ENCODE results near the gene CASK. TPM values are rescaled to one million over a fixed set of nuclear protein-coding genes. Genes with fewer than 3 reads are reported as not detected.

CASK gene
- total RNA-seq, 1 experiment from 2014 or later: 33.5 TPM

DNA sequence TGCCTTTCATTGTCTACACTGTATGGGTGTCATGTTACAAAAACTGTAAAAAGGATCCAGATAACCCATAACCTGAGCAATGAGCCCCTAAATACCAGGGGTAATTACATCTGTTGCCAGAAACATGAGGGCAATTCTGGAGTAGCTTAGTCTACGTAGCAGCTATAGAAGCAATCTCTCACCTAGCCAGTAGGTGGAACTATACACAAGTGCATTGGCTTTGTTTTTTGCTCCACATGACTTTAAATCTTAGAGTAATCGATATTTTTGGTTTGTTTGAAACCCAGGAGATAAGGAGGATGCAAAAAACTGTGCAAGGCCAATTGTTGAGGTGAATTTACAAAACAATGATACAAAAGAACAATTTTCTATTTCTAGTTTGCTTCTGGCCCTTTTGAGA, 141.9 kb downstream of the CASK start:
- H3K27ac ChIP-seq (ENCODE audit: low read length): no peak overlapping the region
- no peak overlapping the region for H3K4me3 ChIP-seq (ENCODE audit: low read depth in 2 of 2, low read length in 2 of 2)
- TF ChIP-seq, protein P1, sequence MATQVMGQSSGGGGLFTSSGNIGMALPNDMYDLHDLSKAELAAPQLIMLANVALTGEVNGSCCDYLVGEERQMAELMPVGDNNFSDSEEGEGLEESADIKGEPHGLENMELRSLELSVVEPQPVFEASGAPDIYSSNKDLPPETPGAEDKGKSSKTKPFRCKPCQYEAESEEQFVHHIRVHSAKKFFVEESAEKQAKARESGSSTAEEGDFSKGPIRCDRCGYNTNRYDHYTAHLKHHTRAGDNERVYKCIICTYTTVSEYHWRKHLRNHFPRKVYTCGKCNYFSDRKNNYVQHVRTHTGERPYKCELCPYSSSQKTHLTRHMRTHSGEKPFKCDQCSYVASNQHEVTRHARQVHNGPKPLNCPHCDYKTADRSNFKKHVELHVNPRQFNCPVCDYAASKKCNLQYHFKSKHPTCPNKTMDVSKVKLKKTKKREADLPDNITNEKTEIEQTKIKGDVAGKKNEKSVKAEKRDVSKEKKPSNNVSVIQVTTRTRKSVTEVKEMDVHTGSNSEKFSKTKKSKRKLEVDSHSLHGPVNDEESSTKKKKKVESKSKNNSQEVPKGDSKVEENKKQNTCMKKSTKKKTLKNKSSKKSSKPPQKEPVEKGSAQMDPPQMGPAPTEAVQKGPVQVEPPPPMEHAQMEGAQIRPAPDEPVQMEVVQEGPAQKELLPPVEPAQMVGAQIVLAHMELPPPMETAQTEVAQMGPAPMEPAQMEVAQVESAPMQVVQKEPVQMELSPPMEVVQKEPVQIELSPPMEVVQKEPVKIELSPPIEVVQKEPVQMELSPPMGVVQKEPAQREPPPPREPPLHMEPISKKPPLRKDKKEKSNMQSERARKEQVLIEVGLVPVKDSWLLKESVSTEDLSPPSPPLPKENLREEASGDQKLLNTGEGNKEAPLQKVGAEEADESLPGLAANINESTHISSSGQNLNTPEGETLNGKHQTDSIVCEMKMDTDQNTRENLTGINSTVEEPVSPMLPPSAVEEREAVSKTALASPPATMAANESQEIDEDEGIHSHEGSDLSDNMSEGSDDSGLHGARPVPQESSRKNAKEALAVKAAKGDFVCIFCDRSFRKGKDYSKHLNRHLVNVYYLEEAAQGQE (IDR thresholded peaks at IDR 0.05; ENCODE audit: insufficient read depth in 1 of 2, low read depth in 2 of 2, low read length in 1 of 2): no peak
- no peak for TF ChIP-seq SIN3A (IDR thresholded peaks at IDR 0.05; ENCODE audit: borderline replicate concordance, insufficient read depth, low read depth, low read length)
- TF ChIP-seq POLR2AphosphoS5 (IDR thresholded peaks at IDR 0.05; ENCODE audit: low read depth, low read length): no peak
- TF ChIP-seq, protein P2, sequence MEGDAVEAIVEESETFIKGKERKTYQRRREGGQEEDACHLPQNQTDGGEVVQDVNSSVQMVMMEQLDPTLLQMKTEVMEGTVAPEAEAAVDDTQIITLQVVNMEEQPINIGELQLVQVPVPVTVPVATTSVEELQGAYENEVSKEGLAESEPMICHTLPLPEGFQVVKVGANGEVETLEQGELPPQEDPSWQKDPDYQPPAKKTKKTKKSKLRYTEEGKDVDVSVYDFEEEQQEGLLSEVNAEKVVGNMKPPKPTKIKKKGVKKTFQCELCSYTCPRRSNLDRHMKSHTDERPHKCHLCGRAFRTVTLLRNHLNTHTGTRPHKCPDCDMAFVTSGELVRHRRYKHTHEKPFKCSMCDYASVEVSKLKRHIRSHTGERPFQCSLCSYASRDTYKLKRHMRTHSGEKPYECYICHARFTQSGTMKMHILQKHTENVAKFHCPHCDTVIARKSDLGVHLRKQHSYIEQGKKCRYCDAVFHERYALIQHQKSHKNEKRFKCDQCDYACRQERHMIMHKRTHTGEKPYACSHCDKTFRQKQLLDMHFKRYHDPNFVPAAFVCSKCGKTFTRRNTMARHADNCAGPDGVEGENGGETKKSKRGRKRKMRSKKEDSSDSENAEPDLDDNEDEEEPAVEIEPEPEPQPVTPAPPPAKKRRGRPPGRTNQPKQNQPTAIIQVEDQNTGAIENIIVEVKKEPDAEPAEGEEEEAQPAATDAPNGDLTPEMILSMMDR (IDR thresholded peaks at IDR 0.05): peak; percentile 63; the same call in 1 of the 2 replicates
- no peak for TF ChIP-seq TCF7L2 (IDR thresholded peaks at IDR 0.05; ENCODE audit: low read depth, low read length)
- ATAC-seq (no peak), DNase-seq (ENCODE audit: low read depth, low spot score) (peak; percentile 35)
- no peaks in the 10 kb centered on the region for H3K27me3 ChIP-seq (ENCODE audit: control insufficient read depth, insufficient read depth, low read length)
- ChIA-PET POLR2A (no interaction called here), CTCF (interaction anchor here (0.6 to 0.9 kb wide), 2 partner anchors 37 to 1744 kb away, joined by 3 to 5 read pairs; no protein-coding TSS in a partner anchor)
- no TSS peak for BruUV-seq (replicated peaks)
- intact Hi-C loops (cut with micrococcal nuclease; ENCODE audit: unreplicated experiment): no loop called here
- H3K4me1 ChIP-seq (ENCODE audit: control insufficient read depth, insufficient read depth, low read length): peaks cover 4% of the 10 kb centered on the region; the same call in 1 of the 2 replicates
- no peaks in the 10 kb centered on the region for H3K9me3 ChIP-seq (ENCODE audit: control insufficient read depth, insufficient read depth, low read depth, low read length)
- in situ Hi-C loops (cut with HindIII; ENCODE audit: low pct_unique_long_range_greater_than_20kb, low sequenced_read_pairs): no loop called here
- no peaks in the 10 kb centered on the region for H3K36me3 ChIP-seq (ENCODE audit: control insufficient read depth, insufficient read depth, low read length)

DNA sequence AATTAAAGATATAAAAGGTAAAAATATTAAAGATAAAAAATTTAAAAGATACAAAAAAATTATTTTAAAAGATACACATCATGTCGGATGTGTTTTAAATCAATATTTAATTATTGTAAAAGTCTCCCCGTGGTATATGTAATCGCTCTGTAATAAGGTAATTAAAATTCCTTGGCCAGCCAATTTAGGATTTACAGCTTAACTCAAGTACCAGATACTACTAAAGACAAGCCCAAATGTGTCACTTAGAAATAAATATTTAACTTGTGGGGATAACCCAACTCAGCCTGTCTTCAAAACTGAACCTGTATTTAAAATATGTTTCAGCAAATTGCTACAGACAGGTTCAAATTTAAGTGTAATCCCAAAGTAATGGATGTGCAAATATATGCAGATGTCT, 143.4 kb downstream of the CASK start:
- CTCF ChIA-PET: no interaction called here
- no peak for ATAC-seq
- in situ Hi-C loops (cut with HindIII; ENCODE audit: low pct_unique_long_range_greater_than_20kb, low sequenced_read_pairs): no loop called here
- no peak for DNase-seq (ENCODE audit: low read depth, low spot score)
- Histone ChIP-seq H3K4me1 (ENCODE audit: control insufficient read depth, insufficient read depth, low read length) (peaks cover 4% of the 10 kb centered on the region; the same call in 1 of the 2 replicates), H3K9me3 (ENCODE audit: control insufficient read depth, insufficient read depth, low read depth, low read length) (no peaks in the 10 kb centered on the region), H3K27ac (ENCODE audit: low read length) (no peak overlapping the region), H3K27me3 (ENCODE audit: control insufficient read depth, insufficient read depth, low read length) (no peaks in the 10 kb centered on the region), H3K36me3 (ENCODE audit: control insufficient read depth, insufficient read depth, low read length) (no peaks in the 10 kb centered on the region), H3K4me3 (ENCODE audit: low read depth in 2 of 2, low read length in 2 of 2) (no peak overlapping the region)
- no TSS peak for BruUV-seq (replicated peaks)
- POLR2A ChIA-PET: no interaction called here
- TF ChIP-seq POLR2AphosphoS5 (IDR thresholded peaks at IDR 0.05; ENCODE audit: low read depth, low read length): no peak
- no peak for TF ChIP-seq TCF7L2 (IDR thresholded peaks at IDR 0.05; ENCODE audit: low read depth, low read length)
- TF ChIP-seq, protein P2 (IDR thresholded peaks at IDR 0.05): no peak
- TF ChIP-seq SIN3A (IDR thresholded peaks at IDR 0.05; ENCODE audit: borderline replicate concordance, insufficient read depth, low read depth, low read length): no peak
- TF ChIP-seq, protein P1 (IDR thresholded peaks at IDR 0.05; ENCODE audit: insufficient read depth in 1 of 2, low read depth in 2 of 2, low read length in 1 of 2): no peak
- intact Hi-C loops (cut with micrococcal nuclease; ENCODE audit: unreplicated experiment): no loop called here

All from Panc1 (cell line).